Neural cell (in vitro differentiated cells): ENCODE measurements around the gene IPO13.

ENCODE experiments used
- MXI1 ChIP-seq: fragments of 450-650 bp; conservative IDR thresholded peaks from 2 replicates; pipeline ENCODE4 v1.6.1; 2014; ENCODE audit warnings: antibody characterized with exemption, mild to moderate bottlenecking; ENCODE audit not compliant: poor library complexity, severe bottlenecking
- POLR2AphosphoS5 ChIP-seq: IDR thresholded peaks from 2 replicates; pipeline ENCODE4 v1.6.1; 2012
- REST ChIP-seq: IDR thresholded peaks from 2 replicates; pipeline ENCODE4 v1.6.1; 2012; ENCODE audit warnings: borderline replicate concordance
- SMC3 ChIP-seq: fragments of 450-650 bp; conservative IDR thresholded peaks from 2 replicates; pipeline ENCODE4 v1.6.1; 2014; ENCODE audit warnings: antibody characterized with exemption, mild to moderate bottlenecking, moderate library complexity; ENCODE audit not compliant: poor library complexity
- TF ChIP-seq, protein P1 (sequence below): fragments of 450-650 bp; IDR thresholded peaks from 2 replicates; pipeline ENCODE4 v1.5.1; 2014; ENCODE audit warnings: antibody characterized with exemption, mild to moderate bottlenecking, moderate library complexity; ENCODE audit not compliant: poor library complexity, severe bottlenecking

GRCh38 chr1:43981135-43981491, 34.4 kb downstream of the IPO13 start:
- TF ChIP-seq, protein P1, sequence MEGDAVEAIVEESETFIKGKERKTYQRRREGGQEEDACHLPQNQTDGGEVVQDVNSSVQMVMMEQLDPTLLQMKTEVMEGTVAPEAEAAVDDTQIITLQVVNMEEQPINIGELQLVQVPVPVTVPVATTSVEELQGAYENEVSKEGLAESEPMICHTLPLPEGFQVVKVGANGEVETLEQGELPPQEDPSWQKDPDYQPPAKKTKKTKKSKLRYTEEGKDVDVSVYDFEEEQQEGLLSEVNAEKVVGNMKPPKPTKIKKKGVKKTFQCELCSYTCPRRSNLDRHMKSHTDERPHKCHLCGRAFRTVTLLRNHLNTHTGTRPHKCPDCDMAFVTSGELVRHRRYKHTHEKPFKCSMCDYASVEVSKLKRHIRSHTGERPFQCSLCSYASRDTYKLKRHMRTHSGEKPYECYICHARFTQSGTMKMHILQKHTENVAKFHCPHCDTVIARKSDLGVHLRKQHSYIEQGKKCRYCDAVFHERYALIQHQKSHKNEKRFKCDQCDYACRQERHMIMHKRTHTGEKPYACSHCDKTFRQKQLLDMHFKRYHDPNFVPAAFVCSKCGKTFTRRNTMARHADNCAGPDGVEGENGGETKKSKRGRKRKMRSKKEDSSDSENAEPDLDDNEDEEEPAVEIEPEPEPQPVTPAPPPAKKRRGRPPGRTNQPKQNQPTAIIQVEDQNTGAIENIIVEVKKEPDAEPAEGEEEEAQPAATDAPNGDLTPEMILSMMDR, result no peak
- no peak for TF ChIP-seq MXI1
- TF ChIP-seq POLR2AphosphoS5, result no peak
- no peak for TF ChIP-seq REST
- no peak for TF ChIP-seq SMC3
